DMS153 treated with DMSO at 0.1 percent for 48 hours (cell line): ENCODE measurements around the gene SIRT5.

Experiments used
- DNase-seq: peaks from one replicate; lab custom pipeline; 2025; ENCODE audit not compliant: unreplicated experiment; lab: John Stamatoyannopoulos, UW

SIRT5 gene

DNA sequence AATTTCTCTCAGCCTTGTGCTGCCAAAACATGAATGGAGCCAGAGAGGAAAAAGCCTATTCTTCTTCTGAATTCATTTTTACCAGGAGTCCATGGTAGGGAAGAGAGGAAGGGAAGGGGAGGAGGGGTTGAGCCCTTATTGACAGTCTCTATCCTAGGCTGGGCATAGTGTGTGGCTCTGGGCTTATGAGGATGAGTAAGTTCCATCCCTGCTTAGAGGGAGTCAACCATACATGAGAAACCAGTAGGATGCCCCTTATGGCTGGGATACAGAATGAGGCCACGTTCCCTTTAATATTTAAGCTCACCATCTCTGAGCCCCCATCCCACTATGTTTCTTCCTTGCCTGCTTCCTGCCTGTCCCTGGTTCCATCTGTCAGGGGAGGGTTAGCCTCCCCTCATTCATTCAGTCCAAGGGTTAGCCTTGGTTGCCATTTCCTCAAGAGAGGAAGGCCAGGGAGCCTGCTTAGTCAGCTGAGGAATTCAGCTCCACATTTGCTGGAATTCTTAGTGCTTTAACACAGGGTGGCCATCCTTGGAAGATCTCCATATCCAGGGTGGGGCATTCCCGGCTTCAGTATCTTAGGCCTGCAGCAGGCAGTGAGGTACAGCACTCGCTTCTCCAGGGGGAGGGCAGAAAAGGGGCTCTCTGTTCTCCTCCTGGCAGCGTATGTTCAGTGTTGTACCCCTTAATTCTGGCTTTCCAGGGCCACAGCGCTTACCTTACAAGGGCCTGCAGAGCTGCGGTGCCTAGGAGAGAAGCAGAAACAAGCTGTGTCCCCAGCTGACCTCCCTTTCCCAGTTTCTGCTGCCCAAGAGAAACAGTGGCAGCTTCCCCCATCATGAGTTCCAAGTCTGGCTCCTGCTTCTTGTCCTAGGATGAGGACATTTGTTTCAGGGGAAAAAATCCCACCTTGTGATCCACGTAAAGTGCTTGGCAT, 12.5 kb downstream of the SIRT5 start:
- no peak for DNase-seq

DNA sequence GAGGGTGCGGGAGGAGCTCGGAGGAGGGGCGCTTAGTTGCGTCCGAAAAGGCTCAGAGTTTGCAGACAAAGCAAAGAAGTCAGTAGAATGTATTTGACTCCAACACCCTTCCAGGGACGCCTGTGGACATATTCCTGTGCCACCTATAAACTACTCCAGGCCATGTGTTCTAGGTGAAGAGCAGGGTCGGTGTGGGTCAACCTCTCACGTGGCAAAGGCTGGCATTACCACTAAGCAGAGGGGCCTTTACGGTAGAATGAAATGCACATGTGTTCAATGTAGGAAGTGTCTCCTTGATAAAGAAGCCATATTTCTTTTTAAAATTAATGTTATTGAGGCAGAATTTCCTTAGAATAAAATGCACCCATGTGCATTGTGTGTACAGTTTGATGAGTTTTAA, 15.4 kb downstream of the SIRT5 start:
- no peak for DNase-seq

DNA sequence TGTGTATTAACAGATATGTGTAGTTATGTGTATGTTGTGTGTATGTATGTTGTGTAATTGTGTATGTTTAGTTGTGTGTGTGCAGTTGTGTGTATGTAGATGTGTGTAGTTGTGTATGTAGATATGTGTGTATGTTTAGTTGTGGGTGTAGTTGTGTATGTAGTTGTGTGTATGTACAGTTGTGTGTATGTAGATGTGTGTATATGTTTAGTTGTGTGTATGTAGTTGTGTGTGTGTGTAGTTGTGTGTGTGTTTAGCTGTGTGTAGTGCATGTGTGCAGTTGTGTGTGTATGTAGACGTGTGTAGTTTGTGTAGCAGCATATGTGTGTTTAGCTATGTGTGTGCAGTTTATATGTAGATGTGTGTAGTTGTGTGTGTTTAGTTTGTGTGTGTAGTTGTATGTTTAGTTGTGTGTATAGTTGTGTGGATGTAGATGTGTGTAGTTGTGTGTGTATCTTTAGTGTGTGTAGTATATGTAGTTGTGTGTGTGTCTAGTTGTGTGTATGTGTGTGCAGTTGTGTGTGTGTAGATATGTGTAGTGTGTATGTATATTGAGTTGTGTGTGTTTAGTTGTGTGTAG, 16.3 kb downstream of the SIRT5 start:
- no peak for DNase-seq

DNA sequence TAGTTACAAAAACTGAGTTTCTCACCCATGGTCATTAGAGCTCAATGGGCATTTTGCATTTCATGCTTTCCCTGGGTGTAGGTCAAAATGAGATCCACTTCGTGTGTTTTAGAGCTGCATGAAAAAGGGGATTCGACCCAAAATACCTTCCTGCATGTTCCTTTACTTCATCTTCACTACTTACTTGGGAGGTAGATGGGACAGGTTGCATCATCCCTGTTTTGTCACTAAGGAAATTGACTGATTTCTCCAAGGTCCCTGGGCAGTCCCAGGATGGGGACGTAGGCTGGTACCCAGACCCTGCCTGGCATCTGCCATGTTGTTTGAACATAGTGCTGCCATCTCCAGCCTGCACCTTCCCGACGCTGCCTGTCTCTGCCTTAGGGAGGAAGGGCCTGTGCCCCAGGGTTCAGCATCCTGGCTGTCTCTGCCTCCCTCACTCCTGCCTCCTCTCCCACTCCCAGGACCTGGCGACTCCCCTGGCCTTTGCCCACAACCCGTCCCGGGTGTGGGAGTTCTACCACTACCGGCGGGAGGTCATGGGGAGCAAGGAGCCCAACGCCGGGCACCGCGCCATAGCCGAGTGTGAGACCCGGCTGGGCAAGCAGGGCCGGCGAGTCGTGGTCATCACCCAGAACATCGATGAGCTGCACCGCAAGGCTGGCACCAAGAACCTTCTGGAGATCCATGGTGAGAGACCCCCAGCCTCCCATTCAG, 17.0 kb downstream of the SIRT5 start:
- DNase-seq, result no peak

DNA sequence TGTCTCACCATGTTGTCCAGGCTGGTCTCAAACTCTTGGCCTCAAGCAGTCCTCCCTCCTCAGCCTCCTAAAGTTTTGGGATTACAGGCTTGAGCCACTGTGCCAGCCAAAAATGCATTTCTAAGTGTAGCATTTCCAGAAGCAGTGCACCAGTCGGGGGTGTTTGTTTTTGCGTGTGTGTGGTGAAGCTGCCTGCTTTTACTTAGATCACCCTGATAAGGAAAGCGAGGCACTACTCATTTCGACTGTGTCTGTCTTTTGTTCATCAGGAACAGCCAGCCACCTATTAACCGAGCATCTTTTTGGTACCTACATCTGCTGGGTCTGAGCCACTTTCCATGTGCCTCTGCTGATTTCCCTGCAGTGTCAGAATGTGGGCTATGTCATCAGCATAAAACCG, 18.7 kb downstream of the SIRT5 start:
- no peak for DNase-seq

DNA sequence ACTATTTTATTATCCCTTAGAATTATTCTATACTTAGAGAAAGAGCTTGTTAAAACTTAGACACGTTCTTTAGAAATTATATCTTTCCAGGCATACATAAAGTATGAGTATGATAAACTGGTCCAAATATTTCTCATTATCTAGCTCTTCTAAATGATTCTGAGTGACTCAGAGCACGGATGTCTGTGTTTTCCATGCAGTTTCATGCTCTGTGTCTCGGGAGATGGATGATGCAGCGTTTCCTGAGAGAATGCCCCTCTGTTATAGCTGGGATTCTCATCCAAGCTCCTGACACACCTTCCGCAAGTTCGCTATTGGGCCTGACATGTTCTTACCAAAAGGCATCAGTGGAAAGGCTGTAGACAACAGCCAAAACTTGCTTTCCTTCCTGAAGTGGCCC, 19.3 kb downstream of the SIRT5 start:
- DNase-seq, result no peak

DNA sequence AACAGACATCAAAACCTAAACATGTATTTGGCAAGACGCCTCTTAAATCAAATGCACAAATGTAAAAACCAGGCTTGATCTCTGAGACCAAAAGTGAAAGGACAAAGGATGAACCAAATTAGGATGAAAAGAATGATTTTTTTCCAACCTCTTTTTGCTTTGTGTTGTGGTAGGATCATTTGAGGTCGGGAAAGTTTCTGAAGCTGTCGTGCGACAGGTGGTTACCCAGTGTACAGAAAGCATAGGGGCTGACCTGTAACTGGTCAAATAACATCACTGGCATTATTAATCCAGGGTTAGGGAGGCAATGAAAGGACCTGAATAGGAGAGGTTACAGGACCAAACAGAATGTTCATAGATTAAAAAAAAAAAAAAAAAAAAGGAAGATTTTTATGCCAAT, 22.7 kb downstream of the SIRT5 start:
- no peak for DNase-seq

DNA sequence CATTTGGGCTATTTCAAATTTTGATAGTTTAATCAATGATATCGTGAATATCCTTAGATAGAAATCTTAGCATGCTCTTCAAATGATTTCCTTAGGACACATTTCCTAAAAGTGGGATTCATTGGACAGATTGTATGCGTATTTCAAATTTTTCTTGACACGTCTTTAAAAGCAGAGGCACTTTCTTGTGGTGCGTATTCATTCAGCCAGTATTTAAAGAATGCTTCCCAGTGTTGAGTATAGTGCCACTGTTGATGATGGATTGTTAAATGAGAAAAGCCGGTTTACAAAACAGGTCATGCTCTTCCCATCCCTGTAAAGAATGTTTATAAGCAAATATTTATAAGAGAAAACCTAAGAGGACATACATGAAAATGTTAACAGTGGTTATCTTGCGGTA, 25.6 kb downstream of the SIRT5 start:
- no peak for DNase-seq

DNA sequence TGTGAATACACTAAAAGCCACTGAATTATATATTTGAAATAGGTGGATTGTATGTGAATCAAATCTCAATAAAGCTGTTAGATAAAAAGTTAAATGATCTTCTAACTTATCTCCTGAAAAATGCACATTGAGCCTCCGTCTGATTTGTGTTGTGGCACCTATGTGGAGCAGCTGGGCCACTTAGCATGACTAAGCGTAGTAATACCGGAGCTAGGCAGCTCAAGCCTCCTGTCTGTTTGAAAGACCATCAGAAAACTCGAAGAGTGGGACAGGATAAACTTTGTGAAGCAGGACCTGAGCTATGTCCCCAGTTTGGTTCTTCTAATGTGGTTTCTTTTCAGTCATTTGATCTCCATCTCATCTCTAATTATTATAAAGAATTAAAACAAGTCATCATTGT, 29.7 kb downstream of the SIRT5 start:
- DNase-seq, result no peak

DNA sequence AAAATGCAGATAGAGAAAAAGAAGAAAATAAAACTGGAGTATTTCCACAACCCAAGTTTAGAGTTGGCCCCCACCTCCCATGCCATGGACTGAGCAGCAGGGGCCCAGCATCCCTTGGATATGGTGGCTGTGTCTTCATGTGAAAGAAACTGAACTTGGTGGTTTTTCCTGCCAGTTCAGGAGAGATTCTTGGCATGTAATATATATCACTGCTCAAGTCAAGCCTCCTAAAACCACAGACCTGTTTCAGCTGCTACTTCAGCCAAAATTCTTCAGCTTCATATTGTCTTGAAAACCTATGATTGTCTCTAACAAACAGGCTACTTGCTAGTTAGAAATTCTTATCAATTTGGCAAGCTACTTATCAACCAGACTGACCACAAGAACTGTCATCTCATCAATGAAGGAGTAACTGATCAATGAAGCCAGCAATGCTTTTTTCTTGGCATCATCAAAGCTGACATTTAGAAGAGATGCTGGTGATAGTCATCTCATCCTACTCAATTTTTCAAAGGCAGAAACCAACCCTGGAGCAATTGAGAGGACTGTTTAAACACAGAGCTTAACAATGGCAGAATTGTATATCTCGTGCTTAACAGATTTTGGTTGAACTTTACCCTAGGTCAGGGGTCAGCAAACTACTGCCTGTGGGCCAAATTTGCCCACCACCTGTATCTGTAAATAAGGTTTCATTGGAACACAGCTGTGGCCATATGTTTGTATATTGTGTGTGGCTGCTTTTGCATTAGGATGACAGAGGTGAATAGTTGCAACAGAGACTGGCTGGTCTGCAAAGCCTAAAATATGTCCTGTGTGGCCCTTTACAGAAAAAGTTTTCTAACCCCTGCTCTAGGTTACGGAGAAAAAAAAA, 30.4 kb downstream of the SIRT5 start:
- DNase-seq, result no peak

DNA sequence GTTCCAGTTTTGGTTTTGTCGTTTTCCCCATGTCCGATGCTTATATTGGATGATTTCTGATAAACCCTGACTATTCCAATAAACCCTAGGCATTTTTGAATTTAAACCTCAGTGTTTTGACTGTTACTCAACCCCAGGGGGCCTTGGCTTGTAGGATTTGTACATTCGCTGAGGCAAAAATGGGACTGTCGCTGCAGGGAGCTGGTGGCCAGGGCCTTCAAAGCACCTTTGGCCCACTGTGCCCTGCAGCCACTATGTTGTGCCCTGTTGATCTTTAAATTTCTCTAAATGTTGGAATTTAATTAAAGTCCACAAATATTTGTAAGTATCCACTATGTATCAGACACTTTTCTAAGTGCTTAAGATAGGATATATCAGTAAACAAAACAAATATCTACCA, 31.2 kb downstream of the SIRT5 start:
- DNase-seq, result no peak

DNA sequence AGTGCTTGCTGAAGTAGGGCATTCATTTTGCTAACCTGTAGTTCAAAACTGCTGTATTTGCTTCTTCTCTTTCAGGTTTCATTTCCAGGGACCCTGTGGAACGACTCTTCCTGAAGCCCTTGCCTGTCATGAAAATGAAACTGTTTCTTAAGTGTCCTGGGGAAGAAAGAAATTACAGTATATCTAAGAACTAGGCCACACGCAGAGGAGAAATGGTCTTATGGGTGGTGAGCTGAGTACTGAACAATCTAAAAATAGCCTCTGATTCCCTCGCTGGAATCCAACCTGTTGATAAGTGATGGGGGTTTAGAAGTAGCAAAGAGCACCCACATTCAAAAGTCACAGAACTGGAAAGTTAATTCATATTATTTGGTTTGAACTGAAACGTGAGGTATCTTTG, 37.3 kb downstream of the SIRT5 start:
- no peak for DNase-seq

DNA sequence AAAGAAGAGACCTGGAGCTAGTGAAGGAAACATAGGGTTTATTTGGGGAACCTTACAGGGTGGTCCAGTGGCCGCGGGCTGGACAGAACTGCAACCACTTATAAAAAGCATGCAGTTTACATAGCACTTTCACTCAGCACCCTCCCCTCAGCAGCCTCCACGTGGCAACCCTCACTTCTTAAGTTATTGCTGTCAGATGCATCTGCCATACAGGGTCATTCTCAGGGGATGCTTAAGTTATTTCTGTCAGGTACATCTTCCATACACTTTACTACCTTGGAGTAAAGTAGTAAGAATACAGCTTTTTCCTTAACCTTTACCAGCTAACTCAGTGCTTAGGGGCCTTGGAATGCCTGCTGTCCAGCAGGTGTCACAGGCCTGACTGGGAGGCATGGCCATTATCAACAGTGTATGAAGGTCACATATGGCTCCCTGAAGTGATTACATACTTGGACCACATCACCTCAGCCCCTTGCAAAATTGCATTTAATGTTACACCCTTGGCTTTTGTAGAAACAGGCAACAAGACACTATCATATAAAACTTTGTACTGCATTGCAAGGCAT, 38.7 kb downstream of the SIRT5 start:
- DNase-seq, result no peak

DNA sequence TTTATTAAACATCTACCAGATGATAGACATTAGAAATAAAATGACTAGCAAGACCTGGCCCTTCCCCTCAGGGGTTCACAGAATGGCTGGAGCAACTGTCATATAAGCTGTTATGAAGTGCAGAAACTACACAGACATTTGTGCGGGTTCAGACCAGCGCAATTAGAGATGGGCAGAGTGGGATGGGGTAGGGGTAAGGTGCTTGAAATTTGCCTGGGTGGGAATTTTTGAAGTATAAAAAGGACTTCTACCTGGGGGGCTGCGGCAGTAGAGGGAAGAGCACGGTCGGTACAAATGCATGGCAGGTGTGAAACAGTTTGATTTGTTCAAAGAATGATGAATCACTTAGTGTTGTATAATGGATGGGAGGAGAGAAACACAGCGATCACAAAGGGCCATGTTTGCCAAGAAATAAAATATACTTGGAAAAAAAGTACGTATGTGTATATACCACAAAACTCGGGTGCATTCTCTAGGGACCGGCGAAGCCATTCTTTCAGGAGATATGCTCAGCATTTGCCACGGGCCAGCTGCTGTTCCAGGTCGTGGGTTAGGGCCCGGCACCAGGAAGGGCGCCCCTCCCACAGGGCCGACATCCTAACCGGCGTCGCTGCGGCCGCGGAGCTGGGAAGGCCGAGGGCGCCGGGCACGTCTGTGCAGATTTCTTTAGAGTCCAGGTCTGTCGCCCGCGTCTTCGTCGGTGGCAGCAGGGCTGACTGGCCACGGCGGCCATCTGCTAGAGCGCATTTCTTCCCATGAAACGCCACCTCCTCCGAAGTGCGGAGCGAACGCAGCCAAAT, 39.9 kb downstream of the SIRT5 start:
- no peak for DNase-seq

DNA sequence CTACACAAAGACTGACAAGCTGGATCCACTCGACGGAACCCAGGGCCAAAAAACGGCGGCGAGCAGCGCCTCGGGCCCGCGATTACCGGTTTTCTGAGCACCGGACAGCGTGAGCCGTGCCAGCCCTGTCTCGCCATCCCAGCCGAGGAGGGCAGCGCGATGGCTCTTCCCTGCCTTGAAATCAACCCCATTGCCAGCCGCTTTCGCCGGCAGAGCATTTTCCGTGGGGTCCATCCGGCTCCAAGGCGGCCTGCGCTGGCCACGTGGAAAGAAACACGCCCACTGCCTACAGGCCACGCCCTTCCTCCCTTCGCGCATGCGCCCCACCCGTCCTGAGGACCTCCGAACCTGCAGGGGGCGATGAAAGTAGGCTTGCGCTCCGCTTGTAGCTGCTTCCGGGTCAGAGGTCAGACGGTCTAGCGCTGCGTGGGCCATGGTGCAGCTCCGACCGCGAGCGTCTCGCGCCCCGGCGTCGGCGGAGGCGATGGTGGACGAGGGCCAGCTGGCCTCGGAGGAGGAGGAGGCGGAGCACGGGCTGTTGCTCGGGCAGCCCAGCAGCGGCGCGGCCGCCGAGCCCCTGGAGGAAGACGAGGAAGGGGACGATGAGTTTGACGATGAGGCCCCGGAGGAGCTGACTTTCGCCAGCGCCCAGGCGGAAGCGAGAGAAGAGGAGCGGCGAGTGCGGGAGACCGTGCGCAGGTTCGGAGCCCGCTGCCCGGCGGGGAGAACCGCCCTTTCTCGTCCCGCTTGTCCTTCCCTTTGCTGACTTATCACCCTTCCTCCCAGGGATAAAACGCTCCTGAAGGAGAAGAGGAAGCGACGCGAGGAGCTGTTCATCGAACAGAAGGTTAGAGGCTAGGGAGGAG, 40.8 kb downstream of the SIRT5 start, which contains the start of gene NOL7:
Gene NOL7 (plus strand): TSS at position 410 of the 866 bp plus-strand sequence. CDS start 24 bp downstream, at position 434.
- DNase-seq, result peak; percentile 51

DNA sequence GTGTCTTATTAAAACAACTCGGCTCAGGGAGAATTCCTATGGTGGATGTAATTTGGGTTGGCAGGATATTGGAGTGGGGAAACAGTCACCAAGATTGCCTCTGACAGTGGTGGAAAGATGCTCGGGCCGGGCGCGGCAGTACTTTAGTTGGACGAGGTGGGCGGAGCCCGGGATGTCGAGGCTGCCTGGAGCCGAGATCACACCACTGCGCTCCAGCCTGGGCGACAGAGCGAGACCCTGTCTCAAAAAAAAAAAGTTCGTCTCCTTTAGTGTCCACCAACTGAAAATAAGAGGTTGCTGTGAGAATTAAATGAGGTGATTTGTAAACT, 41.4 kb downstream of the SIRT5 start:
- DNase-seq, result no peak

DNA sequence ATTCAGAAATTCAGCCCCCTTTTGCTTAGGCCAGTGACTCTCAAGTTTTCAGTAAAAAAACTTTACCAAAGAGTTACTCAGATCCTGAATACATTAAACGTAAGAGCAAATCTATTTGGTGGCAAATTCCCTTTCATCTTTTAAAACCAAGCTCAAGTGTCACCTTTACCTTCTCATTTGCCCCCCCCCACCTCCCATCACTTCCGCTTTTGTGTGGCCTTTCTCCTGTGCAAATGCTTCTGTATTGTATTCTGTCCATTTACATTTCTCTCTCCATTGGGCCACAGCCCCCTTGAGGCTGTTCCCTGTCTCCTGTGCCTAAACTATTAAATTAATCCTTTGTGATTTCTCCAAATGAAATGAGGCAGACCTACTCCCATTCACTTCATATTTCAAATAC, 42.7 kb downstream of the SIRT5 start:
- no peak for DNase-seq

DNA sequence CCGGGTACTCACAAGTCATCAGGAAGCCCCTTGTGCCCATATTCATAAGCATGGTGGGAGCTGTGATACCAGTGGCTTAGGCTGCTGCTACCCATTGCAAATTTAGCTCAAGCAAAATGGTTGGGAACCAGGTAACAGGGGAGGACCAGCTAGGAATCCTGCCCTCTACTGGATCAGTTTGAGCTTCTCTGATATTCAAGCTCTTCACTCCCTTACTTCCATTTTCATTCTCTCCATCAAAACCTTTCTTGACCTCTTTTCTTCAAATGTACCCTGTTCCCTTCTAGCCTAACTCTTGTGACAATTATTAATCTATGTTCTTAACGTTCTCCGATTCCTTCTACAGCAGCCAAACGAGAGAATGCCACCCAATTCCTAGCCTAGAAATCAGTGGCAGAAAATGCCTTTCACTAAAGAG, 50.5 kb downstream of the SIRT5 start:
- peak; percentile 2 for DNase-seq
